ENCODE measurements around the gene AK5.

Gene AK5

DNA sequence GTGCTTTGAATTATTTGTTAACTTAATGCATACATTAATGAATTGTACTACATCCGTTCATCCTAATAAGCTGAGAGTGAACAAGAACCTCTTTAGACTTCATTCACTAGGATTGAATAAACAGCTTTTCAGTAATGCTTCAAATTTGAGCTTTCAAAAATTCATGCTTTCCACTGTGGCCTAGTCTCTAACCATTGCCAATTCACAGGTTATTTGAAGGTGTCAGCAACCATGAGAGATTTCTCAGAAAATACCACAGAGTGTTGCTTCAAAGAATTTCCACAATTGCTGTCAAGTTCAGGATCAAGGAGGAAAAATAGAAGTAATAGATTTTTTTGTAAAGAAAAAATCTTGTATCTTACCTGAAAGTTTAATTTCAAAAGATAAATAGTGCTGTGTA lies 72.7 kb downstream of the AK5 start:
- no peak overlapping the region for H3K4me3 ChIP-seq (ENCODE audit: control insufficient read depth, low read depth, low read length)
- TF ChIP-seq, protein P1, sequence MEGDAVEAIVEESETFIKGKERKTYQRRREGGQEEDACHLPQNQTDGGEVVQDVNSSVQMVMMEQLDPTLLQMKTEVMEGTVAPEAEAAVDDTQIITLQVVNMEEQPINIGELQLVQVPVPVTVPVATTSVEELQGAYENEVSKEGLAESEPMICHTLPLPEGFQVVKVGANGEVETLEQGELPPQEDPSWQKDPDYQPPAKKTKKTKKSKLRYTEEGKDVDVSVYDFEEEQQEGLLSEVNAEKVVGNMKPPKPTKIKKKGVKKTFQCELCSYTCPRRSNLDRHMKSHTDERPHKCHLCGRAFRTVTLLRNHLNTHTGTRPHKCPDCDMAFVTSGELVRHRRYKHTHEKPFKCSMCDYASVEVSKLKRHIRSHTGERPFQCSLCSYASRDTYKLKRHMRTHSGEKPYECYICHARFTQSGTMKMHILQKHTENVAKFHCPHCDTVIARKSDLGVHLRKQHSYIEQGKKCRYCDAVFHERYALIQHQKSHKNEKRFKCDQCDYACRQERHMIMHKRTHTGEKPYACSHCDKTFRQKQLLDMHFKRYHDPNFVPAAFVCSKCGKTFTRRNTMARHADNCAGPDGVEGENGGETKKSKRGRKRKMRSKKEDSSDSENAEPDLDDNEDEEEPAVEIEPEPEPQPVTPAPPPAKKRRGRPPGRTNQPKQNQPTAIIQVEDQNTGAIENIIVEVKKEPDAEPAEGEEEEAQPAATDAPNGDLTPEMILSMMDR (conservative IDR thresholded peaks at IDR 0.05; ENCODE audit: control insufficient read depth, insufficient read depth, low read depth, low read length): no peak
- no peak for DNase-seq (ENCODE audit: low read depth)

DNA sequence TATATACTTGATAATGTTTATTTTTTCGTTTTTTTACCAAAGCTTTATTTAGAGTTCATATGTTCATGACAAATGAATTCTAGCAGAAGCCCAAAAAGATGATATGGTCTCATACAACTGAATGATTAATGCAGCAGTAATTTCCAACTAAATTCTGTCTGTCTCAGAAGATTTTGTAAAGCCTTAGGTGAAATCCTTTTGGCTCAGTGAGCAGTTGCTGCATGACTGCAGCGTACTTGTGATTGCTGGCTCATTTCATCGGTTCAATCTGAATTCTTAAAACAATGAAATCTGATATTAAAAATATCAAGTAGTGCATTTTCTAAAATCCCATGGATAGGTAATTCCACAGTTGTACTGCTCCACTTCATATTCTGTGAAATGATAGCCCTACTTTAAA lies 73.2 kb downstream of the AK5 start:
- H3K4me3 ChIP-seq (ENCODE audit: control insufficient read depth, low read depth, low read length): no peak overlapping the region
- TF ChIP-seq, protein P1 (conservative IDR thresholded peaks at IDR 0.05; ENCODE audit: control insufficient read depth, insufficient read depth, low read depth, low read length): no peak
- no peak for DNase-seq (ENCODE audit: low read depth)

DNA sequence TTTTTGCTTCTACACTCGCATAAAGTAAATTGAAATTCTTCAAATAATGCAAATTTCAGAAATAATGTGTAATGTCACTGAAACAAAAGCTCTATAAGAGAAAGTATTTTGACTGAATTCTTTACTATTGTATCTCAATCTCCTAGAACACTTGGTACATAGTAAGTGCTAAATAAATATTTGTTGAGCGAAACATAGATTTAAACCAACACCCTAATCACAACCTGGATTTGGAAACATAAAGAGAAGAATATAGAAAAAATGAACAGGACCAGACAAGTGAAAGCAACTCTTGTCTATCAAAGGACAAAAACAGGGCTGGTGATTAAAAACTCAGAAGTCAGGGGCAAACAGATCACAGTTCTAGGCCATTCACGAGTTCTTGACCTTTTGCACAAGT lies 74.3 kb downstream of the AK5 start:
- H3K4me3 ChIP-seq (ENCODE audit: control insufficient read depth, low read depth, low read length): no peak overlapping the region
- DNase-seq (ENCODE audit: low read depth): no peak
- TF ChIP-seq, protein P1 (conservative IDR thresholded peaks at IDR 0.05; ENCODE audit: control insufficient read depth, insufficient read depth, low read depth, low read length): no peak

DNA sequence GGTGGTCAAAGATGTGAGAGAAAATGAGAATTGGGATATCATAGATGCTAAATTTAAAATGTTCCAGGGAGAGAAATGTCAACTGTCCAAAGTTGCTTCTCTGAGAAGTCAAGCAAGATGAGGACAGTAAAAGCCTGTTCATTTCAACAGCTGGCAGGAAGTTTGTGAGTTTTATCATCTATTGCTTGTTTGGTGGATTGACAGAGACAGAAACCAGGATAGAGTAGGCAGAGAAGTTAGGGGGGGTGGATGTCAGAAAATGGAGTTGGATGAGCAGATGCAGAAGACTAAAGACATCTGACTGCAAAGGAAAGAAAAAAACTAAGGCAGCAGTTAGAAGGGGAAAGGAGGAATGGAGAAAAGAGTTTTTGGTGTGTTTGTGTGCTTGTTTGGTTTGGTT lies 78.4 kb downstream of the AK5 start:
- TF ChIP-seq, protein P1 (conservative IDR thresholded peaks at IDR 0.05; ENCODE audit: control insufficient read depth, insufficient read depth, low read depth, low read length): no peak
- DNase-seq (ENCODE audit: low read depth): no peak
- H3K4me3 ChIP-seq (ENCODE audit: control insufficient read depth, low read depth, low read length): no peak overlapping the region

DNA sequence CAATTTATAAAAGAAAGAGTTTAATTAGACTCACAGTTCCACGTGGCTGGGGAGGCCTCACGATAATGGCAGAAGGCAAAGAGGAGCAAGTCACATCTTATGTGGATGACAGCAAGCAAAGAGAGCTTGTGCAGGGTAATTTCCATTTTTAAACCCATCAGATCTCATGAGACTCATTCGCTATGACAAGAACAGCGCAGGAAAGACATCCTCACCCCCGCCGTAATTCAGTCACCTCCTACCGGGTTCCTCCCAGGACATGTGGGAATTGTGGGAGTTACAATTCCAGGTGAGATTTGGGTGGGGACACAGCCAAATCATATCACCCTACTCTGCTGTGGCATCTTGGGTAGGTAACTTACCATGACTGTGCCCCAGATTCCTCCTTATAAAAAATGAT lies 79.8 kb downstream of the AK5 start:
- no peak for DNase-seq (ENCODE audit: low read depth)
- TF ChIP-seq, protein P1 (conservative IDR thresholded peaks at IDR 0.05; ENCODE audit: control insufficient read depth, insufficient read depth, low read depth, low read length): no peak
- H3K4me3 ChIP-seq (ENCODE audit: control insufficient read depth, low read depth, low read length): no peak overlapping the region

DNA sequence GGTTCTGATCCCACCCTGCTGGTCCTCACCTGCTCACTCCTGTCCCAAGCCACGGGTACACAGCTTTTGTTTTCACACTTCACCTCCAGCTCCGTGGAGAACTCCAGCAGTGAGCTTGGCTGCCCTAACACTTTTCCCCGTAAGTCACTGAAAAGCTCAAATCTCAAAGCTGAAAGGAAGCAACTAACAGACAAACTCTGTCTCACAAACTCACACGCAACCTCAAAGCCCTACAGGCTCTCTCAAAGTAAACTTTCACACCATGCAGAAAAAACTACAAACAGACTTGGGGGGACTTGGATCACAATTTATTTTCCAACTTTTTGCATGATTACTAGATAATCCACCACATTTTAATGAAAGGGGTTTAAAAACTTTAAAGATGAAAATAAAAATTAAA lies 88.3 kb downstream of the AK5 start:
- DNase-seq (ENCODE audit: low read depth): no peak
- TF ChIP-seq, protein P1 (conservative IDR thresholded peaks at IDR 0.05; ENCODE audit: control insufficient read depth, insufficient read depth, low read depth, low read length): no peak
- H3K4me3 ChIP-seq (ENCODE audit: control insufficient read depth, low read depth, low read length): no peak overlapping the region

All from fibroblast of mammary gland (primary cell).